PFSK-1 (cell line): ENCODE data around the gene ZNF215.

Source experiments
- POLR2AphosphoS5 ChIP-seq: IDR thresholded peaks from 2 replicates; pipeline ENCODE4 v1.6.1; 2012; ENCODE audit warnings: low read depth, mild to moderate bottlenecking, control low read depth, low read length, moderate library complexity
- TF ChIP-seq, protein P1 (sequence below), 2 experiments: IDR thresholded peaks; 2 replicates each; pipeline versions ENCODE4 v1.6.1 to v1.8.0; 2011 to 2012; ENCODE audit warnings: low read depth in 2 of 2, low read length in 2 of 2, control low read depth in 1 of 2, inconsistent platforms in 1 of 2, mild to moderate bottlenecking in 1 of 2, moderate library complexity in 1 of 2; ENCODE audit not compliant: insufficient read depth in 1 of 2

DNA sequence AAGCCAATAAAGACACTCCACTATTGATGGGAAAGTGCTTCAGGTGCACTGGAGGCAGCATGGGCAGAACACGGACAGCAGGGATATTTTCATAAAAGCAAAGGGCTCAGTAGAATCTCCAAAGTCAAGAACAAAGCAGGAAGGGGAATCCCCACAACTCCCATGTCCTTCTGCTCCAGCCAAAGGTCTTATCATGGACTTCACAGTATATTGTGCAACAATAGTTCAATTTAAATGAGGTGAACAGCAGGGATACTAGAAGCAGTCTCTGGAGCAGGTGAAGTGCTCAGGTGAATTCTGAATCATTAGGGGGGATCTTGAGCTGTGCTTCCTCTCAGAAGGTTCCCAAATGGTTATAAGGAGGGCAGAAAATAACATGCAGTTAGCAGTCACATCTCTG lies 27.3 kb upstream of the ZNF215 start:
- TF ChIP-seq, protein P1, sequence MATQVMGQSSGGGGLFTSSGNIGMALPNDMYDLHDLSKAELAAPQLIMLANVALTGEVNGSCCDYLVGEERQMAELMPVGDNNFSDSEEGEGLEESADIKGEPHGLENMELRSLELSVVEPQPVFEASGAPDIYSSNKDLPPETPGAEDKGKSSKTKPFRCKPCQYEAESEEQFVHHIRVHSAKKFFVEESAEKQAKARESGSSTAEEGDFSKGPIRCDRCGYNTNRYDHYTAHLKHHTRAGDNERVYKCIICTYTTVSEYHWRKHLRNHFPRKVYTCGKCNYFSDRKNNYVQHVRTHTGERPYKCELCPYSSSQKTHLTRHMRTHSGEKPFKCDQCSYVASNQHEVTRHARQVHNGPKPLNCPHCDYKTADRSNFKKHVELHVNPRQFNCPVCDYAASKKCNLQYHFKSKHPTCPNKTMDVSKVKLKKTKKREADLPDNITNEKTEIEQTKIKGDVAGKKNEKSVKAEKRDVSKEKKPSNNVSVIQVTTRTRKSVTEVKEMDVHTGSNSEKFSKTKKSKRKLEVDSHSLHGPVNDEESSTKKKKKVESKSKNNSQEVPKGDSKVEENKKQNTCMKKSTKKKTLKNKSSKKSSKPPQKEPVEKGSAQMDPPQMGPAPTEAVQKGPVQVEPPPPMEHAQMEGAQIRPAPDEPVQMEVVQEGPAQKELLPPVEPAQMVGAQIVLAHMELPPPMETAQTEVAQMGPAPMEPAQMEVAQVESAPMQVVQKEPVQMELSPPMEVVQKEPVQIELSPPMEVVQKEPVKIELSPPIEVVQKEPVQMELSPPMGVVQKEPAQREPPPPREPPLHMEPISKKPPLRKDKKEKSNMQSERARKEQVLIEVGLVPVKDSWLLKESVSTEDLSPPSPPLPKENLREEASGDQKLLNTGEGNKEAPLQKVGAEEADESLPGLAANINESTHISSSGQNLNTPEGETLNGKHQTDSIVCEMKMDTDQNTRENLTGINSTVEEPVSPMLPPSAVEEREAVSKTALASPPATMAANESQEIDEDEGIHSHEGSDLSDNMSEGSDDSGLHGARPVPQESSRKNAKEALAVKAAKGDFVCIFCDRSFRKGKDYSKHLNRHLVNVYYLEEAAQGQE (IDR thresholded peaks at IDR 0.05; ENCODE audit: insufficient read depth in 1 of 2, low read depth in 2 of 2, low read length in 2 of 2), result no peak
- no peak for TF ChIP-seq POLR2AphosphoS5
